ENCODE data around the gene DIRAS1.

DIRAS1 gene, protein sequence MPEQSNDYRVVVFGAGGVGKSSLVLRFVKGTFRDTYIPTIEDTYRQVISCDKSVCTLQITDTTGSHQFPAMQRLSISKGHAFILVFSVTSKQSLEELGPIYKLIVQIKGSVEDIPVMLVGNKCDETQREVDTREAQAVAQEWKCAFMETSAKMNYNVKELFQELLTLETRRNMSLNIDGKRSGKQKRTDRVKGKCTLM

GRCh38 chr19:2720777-2721569 is at the start of gene DIRAS1:
DIRAS1 (minus strand) TSS chr19:2721372; CDS start chr19:2717806, 3,566 bp downstream.
- DNase-seq (ENCODE audit: low read depth) = no peak

- no peak for DNase-seq (ENCODE audit: low read depth)
These were observed 49.2 kb upstream of the DIRAS1 start for GRCh38 chr19:2770055-2771013.

- no peak for DNase-seq (ENCODE audit: low read depth)
These were observed 48.0 kb upstream of the DIRAS1 start for GRCh38 chr19:2769218-2769617.

GRCh38 chr19:2768365-2769132 is 47.4 kb upstream of the DIRAS1 start:
- no peak for DNase-seq (ENCODE audit: low read depth)

GRCh38 chr19:2767688-2768087 is 46.5 kb upstream of the DIRAS1 start:
- no peak for DNase-seq (ENCODE audit: low read depth)

GRCh38 chr19:2766594-2767372 is 45.6 kb upstream of the DIRAS1 start:
- DNase-seq (ENCODE audit: low read depth) = no peak

DNA sequence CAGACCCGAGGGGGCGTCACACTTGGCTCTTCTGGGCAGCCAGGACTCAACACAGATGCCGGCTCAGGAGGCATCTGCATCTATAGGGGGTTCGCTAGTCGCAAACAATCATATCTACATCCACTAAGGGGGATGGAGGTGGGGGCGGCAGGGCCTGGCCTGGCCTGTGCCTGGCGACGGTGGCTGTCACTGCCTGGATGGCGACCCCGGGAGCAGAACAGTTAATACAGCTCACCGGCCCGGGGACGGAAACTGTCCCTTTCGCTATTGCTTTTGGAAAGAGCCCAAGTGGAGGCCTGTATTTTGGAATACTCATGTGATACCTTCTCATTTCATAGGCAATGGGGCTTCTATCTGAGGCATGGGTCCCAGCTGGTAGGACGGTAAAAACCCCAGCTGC is 44.2 kb upstream of the DIRAS1 start:
- no peak for DNase-seq (ENCODE audit: low read depth)

DNA sequence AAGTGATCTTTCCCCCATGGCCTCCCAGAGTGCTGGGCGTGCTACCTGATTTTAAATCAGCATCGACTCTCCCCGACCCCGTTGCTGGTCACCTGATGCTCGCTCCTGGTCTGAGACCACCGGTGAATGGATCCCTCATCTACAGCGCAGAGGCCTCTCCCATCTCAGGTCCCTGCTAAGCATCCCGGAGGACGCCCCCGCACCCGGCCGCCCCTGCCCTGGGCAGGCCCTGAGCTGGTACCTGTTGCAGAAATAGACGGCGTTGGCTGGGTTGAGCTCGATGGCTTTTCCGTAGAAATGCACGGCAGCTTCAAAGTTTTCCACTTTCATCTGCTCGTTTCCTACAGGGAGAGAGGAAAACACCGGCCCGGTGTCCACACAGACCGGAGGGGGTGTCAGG is 43.8 kb upstream of the DIRAS1 start:
- no peak for DNase-seq (ENCODE audit: low read depth)

- no peak for DNase-seq (ENCODE audit: low read depth)
These were observed 42.5 kb upstream of the DIRAS1 start for GRCh38 chr19:2763687-2764086.

DNA sequence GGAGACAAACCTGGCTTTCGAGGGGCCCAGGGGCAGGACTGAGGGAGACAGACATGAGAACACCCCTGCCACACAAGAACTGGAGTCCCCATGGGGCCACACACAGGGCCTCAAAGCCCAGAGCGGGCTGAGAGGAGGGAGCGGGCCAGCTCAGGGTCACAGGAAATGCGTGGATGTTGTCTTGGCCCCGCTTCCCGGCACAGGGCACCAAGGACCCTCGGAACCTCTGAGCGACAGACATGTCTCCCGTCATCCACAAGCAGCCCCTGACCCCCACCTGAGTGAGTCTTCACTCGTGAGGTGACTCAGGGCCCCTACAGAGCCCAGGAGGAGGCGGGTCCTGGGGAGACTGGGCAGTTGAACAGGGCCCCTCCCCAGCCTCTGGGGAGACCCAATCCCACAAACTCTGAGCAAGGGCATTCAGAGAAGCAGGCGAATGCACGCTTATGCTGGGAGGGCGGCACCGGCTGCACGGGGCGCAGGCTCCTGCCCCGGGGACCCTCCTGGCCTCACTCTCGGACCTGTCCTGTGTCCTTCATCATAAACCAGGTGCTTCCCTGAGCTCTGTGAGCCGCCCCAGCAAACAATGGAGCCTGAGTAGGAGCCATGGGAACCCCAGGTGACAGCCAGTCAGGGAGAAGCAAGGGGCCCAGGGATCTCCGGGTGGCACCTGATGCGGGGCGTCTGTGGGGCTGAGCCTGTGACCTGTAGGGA is 41.8 kb upstream of the DIRAS1 start:
- no peak for DNase-seq (ENCODE audit: low read depth)

- DNase-seq (ENCODE audit: low read depth) = no peak
These were observed 41.0 kb upstream of the DIRAS1 start for GRCh38 chr19:2761876-2762782.

DNA sequence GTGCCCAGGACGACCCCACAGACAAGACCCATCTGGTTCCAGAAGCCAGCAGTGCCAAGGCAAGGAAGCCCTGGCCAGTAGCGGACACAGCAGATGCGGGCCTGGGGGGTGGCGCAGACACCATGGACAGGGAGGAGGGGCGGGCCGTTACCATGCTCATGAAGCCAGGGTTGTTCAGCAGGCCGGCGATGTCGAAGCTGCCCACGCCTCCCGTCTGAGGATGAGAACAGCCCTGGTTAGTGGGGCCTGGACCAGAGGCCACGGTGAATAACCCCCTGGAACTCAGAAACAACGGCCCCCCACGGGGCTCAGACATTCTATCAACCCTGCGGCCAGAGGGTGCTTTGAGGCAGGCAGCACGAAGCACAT is 40.1 kb upstream of the DIRAS1 start:
- no peak for DNase-seq (ENCODE audit: low read depth)

DNA sequence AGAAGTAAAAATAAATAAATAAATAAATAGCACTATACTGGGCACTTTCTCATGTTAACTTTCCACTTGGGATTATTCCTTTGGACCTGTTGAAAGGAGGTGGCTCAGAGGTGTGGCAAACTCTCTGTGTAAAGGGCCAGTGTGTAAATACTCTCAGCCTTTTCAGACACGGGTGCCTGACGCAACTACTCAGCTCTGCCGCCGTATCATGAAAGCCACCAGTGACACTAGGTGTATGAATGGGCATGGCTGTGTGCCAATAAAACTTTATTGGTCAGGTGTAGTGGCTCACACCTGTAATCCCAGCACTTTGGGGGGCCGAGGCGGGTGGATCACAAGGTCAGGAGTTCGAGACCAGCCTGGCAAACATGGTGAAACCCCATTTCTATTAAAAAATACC is 38.8 kb upstream of the DIRAS1 start:
- DNase-seq (ENCODE audit: low read depth) = no peak

- no peak for DNase-seq (ENCODE audit: low read depth)
These were observed 38.2 kb upstream of the DIRAS1 start for GRCh38 chr19:2759362-2759761.

DNA sequence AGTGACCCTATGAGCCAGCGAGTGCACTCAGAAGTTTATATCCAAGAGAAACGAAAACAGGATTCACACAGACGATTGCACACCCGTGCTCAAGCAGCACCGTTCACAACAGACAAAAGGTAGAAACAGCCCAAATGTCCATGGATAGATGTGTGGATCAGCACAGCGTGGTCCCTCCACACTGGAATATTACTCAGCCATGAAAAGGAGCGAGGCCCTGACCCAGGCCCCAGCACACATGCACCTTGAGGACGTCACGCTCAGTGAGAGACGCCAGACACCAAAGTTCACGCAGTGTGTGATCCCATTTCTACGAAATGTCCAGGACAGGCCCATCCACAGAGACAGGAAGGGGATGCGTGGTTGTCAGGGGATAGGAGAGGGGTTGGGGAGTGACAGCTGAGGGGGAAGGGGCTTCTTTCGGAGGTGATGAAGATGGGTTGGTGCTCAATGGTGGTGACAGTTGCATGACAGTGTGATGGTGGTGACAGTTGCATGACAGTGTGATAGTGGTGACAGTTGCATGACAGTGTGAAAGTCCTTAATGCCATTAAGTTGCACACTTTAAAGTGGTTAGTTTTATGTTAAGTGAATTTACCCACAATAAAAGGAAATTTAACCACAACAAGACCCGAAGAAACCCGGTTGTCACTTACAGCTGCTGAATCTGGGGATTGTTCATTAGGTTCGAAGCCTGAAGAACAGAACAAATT is 37.6 kb upstream of the DIRAS1 start:
- no peak for DNase-seq (ENCODE audit: low read depth)

- DNase-seq (ENCODE audit: low read depth) = no peak
These were observed 36.0 kb upstream of the DIRAS1 start for GRCh38 chr19:2756921-2757881.

DNA sequence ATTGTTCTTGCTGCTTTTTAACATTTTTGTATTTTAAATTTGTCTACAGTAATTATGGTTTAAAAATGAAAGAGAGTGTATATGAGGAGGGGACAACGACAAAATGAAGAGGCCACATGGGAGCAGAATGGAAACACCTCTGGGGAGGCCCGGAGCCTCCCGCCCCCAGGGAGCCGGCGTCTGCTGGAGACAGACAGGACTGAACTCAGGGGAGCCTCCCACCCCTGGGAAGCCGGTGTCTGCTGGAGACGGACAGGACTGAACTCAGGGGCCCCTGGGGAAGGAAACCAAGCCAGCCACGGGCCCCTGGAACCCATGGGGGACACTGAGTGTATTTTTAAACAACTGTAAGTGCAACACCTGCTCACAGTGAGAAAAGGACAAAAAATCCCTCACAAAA is 35.3 kb upstream of the DIRAS1 start:
- no peak for DNase-seq (ENCODE audit: low read depth)

DNA sequence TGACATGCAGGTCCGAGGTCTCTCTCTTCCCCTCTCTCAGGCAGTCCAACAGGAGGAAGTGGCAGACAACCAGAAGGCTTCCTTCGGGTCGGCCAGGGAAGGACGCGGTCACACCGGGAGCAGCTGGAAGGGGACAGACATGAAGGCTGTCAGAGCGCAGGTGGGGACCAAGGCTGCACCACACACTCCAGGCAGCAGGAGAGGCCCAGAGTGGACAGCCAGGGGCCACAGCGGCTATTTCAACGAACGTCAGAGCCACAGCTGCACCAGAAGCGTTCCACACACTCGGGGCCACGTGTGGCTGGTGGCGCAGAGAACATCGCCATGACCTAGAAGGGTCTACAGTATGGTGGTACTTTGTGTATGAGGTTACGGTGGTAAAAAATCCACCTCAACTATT is 34.6 kb upstream of the DIRAS1 start:
- DNase-seq (ENCODE audit: low read depth) = no peak

All from CMK (cell line).